ENCODE data around the gene SDK1.
"Not testable (repeated sequence)": the region's sequence is repeated elsewhere in the genome, so short reads cannot be mapped to it uniquely, and the experiment has no call there.

The SDK1 gene

DNA sequence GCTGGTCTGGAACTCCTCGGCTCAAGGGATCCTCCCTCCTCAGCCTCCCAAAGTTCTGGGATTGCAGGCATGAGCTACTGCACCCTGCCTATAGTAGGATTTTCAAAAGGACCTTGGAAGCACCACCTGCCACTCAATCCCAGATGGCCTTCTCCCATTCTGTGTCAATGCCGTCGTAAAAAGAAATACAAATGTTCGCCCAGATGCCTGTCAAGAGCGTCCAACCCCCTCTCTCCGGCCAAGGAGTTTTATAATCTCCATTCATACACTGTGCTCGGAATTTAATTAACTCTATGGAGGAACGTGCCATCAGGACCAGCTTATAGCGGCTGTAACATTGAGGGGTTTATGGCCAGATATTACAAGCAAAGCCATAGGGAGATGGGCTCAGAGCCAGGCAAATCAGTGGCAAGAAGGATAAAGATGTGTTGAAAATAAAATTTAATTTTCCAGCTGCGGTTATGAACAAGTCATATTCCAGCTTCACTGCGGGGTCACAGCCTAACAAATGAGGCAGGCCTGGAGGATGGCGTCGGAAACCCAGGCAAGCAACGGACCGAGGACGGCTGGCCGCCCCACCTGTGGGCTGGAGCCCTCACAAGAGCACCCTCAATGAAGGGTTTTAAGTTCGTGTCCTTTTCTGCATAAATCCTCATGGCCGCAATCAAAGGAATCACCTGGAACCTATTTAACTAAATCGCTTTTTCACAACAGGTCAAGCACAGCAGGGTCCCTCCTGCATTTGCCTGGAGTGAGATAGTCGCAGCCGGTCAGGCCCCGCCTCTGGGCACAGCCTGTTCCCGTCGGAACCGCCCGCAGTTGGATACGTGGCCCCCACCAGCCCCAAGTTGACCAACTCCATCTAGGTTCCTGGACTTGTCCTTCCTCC, 1006.5 kb downstream of the SDK1 start:
- DNase-seq (ENCODE audit: low read depth in 3 of 3), result no peak

DNA sequence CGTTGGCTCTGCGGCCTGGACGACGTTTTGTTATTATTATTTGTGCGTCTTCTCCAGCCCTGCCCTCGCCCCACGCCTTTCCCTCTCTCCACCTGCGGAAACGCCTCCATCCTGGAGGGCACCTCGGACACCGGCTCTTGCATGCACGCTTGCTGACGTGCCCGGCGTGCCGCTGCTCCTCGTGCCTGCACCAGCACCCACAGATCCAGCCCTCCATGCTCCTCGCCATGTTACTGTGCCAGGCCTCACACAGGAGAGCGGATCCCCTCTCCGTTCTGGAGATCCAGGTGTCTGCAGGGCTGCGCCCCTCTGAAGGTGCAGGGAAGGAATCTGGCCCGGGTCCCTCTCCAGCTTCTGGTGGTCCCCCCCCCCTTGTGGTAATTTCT, 1007.1 kb downstream of the SDK1 start:
- DNase-seq (ENCODE audit: low read depth in 3 of 3), result no peak

GRCh38 chr7:4313911-4314310, 1012.9 kb downstream of the SDK1 start:
- not testable (repeated sequence) for DNase-seq (ENCODE audit: low read depth in 3 of 3)

GRCh38 chr7:4314316-4314715, 1013.3 kb downstream of the SDK1 start:
- not testable (repeated sequence) for DNase-seq (ENCODE audit: low read depth in 3 of 3)
